Gastroesophageal sphincter (tissue), 3 donors: ENCODE measurements around the gene RPS6KB1.

ENCODE experiments used
- CTCF ChIP-seq, 4 experiments: fragments of 200-600 bp in 2 of 4; fragments of 450-650 bp in 2 of 4; sonication (generic) in 1 of 4; IDR thresholded peaks; one replicate each; pipeline ENCODE4 v1.5.1; 2017 to 2019; ENCODE audit warnings: antibody characterized with exemption in 4 of 4, mild to moderate bottlenecking in 2 of 4, moderate library complexity in 2 of 4
- POLR2A ChIP-seq, 2 donors: fragments of 450-650 bp; IDR thresholded peaks; one replicate each; pipeline ENCODE4 v1.6.1; 2017; ENCODE audit warnings: antibody characterized with exemption in 2 of 2, mild to moderate bottlenecking in 2 of 2, moderate library complexity in 1 of 2

- TF ChIP-seq CTCF (IDR thresholded peaks at IDR 0.05) (no peak), POLR2A (IDR thresholded peaks at IDR 0.05) (no peak)
Observed at GRCh38 chr17:59916446-59916845, 23.5 kb downstream of the RPS6KB1 start.
